Activated naive CD4-positive, alpha-beta T cell treated with anti-CD3 and anti-CD28 coated beads, Interleukin-2, amount 50 U/mL, for 16 hours (primary cell): ENCODE results near the gene LCLAT1.

Experiments used
- DNase-seq: peaks from one replicate; pipeline ENCODE4 v3.0.0-alpha.2; 2020

The LCLAT1 gene

DNA sequence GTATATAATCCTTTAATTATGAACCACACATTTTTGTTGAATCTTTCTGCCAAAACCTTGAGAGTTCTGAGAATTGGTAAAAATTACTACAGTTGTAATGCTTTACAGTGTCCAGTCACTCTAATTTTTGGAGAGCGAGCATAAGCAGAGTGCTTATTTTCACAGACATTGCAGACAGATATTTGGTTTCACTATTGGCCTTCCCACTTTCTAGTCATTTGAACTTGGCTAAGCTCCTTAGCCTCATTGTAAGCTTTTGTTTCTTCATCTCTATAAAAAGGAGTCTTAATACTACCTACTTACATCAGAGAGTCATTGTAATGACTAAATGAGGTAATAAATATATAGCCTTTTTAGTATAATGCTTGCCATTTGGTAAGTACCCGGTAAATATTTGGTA, 80.4 kb downstream of the LCLAT1 start:
- DNase-seq = no peak

DNA sequence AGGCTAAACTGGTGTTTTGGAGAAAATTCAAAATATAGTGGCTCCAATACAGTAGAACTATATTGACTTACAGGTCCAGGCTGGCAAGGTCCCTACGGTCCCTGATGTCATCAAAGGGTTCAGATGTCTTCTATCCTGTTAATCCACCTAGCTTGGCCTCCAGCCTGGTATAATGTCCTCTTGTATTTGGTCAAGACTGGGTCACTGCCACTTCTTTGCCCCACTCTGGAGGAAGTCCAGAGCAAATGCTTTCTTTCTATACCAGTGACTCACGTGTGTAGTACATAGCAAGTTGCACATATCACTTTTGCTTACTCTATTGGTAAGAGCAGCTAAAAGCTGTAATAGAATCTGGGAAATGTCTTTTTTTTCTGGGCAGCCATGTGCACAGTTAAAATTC, 80.8 kb downstream of the LCLAT1 start:
- DNase-seq = no peak

DNA sequence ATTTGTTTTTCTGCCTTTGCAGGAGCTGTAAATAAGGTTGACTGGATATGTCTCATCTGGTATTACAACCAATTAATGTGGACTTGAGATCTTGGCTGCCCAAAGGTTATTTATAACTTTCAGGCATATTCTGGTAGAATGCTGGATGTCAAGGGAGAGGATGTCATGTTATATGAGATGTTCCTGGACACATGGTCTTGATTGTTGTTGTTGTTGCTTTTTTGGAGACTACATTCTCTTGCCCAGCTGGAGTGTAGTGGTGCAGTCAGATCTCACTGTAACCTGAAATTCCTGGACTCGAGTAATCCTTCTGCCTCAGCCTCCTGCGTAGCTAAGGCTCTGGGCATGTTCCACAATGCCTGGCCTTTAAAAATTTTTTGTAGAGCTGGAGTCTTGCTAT, 83.3 kb downstream of the LCLAT1 start:
- no peak for DNase-seq

DNA sequence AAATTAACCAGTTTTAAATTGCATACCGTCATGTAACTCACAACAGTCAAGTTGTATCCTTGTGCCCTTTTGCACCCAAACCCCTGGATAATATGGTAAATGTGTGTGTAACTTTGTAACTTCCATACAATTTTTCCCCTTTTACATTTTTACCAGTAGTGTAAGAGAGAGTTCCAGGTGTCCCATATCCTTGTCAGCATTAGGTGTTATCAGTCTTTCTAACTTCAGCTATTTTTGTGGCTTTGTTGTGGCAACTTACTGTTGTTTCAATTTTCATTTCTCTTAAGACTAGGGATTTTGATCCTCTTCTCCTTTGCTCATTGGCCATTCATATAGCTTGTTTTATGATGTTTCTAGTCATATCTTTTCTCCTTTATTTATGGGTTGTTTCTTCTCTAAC, 94.6 kb downstream of the LCLAT1 start:
- DNase-seq = no peak

DNA sequence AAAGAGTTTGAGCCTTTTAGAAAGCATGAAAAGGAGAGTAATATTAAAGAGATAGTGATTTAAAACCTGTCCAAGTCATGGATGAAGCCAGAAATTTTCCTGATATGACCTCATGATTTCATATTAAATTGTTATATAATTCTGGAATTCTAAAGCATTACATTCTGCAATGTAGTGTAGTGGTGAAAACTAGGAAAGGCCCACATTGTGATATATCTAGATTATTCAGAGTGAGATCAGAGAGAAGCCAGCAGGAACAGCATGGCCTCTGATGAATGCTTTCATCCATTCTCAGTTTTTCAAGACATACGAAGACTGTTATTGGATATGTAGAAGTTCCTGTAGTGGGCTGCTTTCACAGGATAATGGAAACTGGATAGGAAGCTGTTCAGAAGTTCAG, 98.8 kb downstream of the LCLAT1 start:
- no peak for DNase-seq

DNA sequence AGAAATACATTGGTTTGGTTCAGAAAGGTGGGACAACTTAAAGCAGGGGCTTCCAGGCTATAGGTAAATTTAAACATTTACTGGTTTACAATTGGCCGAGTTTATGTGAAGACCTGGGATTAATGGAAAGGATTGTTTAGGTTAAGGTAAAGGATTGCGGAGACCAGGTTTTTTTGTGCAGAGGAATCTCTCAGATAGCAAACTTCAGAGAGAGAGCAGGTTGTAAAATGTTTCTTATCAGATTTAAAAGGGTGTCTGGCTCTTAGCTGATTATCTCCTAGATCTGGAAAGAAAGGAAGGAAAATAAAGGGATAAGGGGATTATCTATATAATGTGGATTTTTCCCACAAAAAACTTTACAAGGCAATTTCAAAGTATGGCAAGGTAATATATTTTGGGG, 101.3 kb downstream of the LCLAT1 start:
- DNase-seq = no peak

DNA sequence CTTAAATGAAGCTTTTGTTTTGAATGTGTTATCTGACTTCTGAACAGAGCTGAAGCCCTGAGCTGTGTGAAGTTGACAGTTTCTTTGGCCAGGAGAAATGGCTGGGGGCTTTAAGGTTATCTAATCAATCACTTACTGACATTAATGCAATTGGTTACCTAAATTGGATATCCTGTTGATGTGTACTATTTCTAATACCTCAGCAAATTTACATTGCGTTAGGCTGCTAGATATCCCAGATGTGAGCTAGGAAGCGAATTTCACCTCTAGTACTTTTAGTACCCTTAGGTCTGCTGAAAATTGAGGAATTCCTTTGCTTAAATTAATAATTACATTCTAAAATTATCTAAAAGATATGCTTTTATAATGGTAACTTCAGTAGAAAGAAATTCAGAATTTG, 102.0 kb downstream of the LCLAT1 start:
- no peak for DNase-seq

DNA sequence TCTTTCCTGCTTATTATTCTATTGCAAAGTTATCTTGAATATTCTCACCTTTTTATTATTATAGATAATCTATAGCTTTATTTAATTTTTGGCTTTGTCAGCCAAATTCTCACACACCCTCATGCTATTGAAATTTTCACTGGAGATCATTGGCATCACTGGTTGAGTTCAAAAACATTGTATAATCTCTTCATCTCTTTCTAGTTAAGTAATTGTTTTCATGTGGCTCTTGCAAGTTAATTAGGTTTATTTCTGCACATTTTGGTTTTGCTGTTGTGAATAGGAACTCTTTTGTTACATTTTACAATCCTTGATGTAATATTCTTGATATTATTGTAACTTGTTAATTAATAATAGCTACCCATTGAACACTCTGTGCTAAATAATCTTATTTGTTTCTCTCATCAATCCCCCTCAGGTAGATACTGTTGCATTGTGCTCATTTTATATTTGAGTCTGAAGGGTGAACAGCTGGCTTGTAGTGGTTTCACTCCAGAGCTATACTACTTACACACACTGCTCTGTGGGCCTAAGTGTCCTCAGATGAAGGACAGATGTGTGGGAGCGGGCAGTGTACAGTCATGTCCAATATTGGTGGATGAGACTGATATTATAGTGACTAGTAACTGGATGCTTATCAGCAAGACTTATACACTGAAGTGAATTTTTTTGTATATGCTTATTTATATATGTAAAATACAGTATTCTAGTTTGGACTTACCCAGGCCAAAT, 112.7 kb downstream of the LCLAT1 start:
- DNase-seq = no peak

DNA sequence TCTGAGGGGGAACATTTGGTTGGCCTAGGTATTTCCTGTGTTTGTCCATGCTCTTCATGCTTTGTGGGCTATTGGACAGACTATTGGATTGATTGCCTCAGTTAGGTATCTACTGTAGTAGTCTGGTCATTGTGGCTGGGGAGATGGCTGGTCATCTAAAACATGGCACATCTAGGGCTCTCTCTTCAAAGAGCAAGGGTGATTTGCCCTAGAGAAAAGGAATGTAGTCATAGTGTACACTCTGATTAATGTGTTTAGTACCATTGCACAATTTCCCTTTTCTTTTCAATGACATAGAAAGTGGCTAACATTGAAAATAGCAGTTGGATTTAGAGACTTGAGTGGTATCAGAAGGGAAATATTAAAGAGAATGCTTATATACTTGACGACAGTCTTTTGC, 114.3 kb downstream of the LCLAT1 start:
- DNase-seq = no peak

DNA sequence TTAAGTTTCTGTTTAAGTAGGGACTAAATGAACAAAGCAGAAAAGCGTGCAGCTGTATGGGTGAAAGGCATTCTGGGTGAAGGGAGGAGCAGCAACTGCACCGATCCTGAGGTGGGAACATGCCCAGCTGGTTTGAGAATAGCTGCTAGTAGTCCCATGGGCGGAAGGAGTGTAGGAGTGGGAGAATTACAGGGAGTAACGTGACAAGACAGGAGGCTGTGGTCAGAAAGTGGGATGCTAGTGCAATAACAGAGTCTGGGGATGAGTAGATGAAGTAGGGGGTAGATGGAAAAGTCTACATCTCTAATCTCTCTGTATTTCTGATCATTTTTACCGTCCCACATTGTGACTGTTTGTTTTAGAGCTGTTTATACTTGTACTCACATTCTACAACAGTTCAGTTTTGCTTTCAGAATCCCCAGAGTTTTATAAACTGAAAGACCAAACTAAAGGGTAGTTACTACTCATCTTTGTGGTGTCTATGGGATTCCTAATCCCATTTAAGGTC, 118.9 kb downstream of the LCLAT1 start:
- DNase-seq = no peak

DNA sequence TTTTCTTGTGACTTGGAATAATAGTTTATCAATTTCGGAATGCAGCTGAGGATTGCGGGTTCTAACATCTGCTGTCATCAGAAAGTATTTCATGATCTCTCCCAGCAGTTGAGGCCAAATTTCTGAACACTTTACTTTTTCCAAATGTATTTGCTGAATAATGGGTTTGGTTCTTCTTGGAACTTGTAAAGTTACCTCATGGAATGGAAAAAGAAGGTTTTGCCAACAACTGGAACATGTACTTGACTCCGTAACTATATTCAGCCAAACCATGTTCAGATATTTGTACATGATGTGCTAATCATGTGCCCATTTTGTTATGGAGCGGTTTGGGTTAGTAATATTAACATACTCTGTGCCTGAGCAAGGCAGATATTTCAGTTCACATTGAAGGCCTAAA, 119.6 kb downstream of the LCLAT1 start:
- no peak for DNase-seq

DNA sequence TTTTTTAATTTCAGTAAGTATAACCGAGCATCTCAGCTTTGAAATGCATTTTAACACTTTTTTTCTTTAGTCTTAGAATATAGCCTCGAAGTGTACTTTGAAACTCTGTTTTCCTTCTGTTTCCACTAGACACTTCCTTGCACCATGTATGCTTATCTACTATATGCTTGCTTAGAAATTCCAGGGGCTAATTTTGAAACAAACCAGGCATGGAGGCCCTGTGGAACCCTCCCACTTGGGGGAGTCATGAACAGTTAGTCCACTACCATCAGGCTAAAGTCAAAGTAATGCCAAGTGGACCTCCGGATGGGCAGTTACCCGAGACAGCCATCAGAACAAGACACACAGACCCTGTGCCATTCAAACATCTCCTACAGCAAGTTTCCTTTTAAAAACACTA, 120.3 kb downstream of the LCLAT1 start:
- DNase-seq = no peak

DNA sequence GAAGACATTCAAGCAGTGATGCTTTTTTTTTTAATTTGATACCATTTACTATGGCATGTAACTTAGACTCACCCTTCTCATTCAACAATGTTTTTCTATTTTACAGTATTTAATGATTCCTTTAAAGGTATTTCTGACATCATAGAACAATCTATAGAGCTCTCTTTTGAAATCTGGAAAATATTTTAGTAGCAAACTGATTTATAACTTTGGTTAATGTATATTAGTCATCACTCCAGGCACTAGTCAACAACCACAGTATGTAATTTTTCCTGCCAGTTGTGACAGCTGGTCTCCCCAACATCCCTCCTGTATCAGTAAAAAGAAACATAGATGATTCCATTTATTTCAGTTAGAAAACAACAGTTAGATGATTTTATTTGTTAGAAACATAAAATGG, 122.9 kb downstream of the LCLAT1 start:
- no peak for DNase-seq

DNA sequence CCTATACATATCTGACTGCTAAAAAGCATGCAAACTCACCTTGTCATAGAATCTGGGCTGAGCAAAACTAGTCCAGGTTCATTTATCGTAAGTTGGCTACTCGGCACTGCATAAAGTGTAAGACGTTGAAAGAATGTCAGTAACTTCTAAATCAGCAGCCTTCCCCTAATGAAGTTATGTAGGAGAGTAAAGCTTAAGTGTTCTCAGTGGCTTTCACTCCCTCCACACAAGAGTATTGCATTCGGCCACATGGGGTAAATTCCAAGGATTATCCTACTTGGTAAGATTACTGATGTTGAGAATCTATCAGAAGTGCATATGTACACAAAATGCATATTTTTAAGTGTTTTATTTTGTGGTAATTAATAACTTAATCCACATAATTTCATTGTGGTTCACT, 130.1 kb downstream of the LCLAT1 start:
- no peak for DNase-seq

DNA sequence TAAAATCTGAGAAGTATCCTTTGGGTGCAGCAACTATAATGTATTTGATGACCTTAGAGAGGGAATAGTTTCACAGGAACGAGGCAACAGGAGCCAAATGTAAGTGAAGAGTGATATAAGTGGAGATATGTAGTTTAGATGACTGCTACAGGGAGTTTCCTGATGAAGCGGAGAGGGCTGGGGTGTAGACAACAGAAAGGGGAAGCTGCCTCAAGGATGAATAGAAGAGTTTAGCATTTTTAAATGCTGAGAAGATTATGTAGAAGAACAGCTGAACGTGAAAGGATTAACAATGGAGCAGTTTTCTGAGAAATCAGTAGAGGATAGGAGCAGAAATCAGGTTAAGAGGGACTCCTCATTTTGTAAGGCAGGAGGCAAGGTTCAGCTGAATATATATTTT, 133.3 kb downstream of the LCLAT1 start:
- no peak for DNase-seq

DNA sequence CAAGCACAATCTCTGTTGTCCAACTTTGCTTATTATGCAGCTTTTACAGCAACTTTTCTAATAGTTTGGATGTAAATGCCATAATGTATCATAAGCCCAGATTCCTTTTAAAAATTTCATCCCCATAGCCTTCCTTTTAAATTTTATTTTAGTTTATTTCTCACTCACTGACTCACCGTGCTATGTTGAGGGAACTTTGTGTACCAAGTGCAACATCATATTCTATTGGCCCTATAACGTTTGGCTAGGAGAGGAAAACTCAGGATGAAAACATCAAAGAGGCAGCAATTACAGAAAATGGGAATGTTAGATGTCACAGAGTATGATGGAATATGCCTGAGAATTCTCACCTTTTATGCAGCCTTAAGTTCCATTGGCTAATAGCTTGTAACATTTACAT, 135.5 kb downstream of the LCLAT1 start:
- DNase-seq = no peak

DNA sequence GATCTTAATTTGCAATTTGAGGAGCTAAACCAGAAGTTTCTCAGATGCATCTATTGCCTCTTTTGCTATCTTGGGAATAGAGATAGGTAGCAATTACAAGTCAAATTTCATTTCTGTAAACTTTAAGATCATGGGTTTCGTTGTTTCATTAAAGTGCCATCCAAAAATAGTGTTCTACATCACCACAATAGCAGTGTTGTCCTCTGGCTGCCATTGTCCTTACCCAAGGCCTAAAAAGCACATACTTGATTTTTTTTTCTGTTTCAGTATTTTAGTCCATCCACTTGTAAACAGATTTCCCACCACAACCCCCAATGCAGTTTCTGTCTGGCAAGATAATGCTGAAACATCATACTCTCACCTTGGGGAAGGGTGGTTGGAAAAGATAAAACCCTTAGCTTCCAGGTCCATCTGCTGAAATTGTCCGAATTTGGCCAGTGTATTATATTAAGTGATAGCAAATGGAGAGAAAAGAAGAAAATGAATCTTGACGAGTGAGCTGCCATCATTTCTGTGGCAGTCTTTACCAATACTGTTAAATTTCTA, 136.2 kb downstream of the LCLAT1 start:
- no peak for DNase-seq

DNA sequence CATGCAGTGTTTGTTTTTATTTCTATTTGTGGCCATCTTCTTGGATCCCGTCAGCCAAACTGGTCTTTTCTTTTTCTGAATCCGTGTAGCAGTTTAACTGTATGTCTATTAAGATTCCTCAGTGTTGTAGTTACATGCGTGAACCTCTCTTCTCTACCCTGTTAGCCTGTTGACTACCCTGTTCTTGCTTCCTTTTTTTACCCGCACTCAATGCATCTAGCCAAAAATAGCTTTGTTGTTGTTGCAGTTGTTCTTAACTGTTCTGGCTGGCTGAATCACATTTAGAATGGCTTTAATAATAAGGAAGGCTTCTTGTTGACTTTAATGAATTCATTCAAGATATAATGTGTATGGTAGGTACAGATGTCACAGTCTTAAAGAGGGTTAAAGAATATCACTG, 137.1 kb downstream of the LCLAT1 start:
- no peak for DNase-seq

DNA sequence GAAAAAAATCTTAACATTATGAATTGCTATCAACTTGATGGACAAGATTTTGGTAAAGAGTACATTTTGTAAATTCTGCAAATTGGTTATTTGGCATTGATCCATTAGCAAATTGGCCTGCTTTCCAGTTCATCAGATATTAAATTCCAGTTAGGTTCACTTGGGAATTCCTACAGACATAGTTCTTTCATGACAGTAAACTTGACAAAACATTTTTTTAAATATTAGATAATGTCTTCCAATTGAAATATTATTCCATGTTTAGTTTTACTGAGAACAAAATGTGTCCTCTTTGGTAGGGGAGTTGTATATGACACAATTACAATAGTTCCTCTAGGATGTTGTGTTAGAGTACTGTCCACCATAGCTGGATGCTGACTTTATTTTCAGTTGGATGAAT, 141.9 kb downstream of the LCLAT1 start:
- no peak for DNase-seq

DNA sequence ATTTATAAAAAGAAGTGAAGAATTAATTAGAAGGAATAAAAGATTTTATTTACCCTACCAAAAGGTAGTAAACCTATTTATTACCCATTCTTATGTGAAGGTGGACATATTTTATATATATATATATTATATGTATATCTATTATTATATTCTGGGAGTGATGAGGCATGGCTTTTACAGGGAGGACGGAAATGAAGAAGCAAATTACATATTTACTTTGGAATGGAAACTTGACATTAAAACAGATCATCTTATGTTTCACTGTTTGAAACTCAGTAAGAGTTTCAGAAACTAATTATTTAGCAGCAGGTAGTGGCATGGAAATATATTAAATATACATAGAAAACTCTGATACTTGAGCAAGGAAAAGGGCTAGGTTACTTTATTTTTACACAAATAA, 143.4 kb downstream of the LCLAT1 start:
- no peak for DNase-seq

DNA sequence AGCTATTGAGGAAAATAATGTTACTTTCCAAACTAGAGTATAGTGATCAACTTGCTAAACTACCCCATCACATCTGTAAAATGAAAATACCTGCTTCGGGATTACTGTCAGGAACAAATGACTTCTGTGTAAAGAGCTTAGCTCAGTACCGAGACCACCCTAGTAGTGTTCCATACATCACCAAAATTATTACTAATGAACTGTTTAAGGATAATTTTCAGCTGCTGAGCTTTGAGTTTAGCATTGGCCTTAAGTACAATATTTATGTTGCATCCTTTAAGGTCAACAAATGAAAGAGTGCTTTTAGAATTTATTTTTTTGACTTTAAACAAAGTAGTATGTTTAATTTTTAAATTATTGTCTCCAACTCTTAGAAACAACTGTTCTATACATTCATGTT, 144.1 kb downstream of the LCLAT1 start:
- DNase-seq = no peak

DNA sequence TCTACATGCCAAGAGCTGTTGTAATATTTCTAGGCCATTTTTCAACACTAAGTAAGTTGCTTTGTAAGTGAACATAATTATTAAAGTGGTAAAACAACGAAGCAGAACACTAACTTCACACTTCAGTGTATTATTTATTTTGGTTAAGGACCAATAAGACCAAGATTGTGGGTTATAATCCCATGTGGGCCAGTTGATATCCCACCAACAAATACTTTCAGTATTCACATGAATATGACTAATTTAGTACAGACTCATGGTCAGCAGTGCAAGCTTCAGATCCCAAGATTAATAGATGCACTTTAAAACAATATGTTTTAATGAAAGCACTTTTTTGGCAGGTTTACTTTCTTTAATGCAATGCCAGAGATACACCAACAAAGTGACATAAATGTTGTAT, 154.3 kb downstream of the LCLAT1 start:
- no peak for DNase-seq

DNA sequence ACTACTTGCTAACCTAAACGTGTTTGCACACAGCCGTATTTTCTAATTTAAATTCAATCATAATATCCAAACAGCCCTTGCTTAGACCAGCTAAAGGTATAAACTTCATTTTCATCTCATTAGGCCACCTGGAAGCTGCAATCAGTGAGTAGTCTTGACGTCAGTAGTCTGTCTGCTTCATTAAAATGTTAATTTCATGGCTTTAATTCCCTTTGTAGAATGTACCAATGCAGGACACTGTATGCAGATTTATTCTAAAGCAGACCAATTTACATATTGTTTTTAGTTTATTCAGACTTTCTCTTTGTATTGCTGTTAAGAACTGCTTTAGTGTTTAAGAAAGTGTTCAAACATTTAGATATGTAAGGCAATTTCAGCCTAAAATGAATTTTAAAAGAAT, 158.2 kb downstream of the LCLAT1 start:
- DNase-seq = no peak

DNA sequence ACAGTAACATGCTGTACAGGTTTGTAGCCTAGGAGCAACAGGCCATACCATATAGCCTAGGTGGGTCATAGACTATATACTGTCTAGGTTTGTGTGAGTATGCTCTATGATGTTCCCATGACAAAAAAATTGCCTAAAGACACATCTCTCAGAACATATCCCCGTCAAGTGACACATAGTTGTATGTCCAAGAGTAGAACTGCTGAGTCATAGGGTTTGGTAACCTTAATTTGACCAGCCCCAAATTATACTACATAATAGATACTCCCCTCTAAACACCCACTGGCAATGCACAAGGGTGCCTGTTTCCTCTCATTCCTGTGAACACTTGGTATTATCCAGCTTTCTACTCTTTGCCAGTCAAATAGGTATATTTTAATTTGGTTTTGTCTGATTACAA, 161.6 kb downstream of the LCLAT1 start:
- no peak for DNase-seq

DNA sequence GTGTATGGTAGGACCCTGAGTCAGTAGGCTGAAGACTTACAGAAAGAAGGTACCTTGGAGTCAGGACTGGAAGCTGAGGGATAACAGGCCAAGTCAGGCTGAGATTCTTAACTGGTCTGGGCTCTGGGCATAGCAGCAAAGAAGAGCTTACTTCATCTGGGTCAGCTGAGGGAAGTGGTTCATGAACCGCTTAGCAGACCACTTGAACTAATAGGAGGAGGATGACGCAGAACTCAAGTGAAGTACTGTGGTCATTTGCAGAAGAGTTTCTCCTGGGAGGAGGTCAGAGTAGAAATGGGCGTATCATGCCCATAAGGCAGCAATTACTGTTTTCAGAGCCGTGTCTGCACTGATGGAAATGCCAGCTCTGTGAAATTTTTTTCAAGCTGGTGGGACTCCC, 164.5 kb downstream of the LCLAT1 start:
- DNase-seq = no peak
